ENCODE data around the gene SFRP5.

Gene SFRP5

GRCh38 chr10:97733256-97733655, 38.5 kb downstream of the SFRP5 start:
- no peak for DNase-seq

- DNase-seq = no peak
These were observed 39.8 kb downstream of the SFRP5 start for GRCh38 chr10:97732052-97732359.

- DNase-seq = peak; percentile 48
These were observed 40.3 kb downstream of the SFRP5 start for GRCh38 chr10:97731346-97732051.

- no peak for DNase-seq
These were observed 42.8 kb downstream of the SFRP5 start for GRCh38 chr10:97729014-97729413.

GRCh38 chr10:97726636-97727178, 45.1 kb downstream of the SFRP5 start:
- no peak for DNase-seq

- no peak for DNase-seq
These were observed 47.4 kb downstream of the SFRP5 start for GRCh38 chr10:97724341-97724941.

- DNase-seq = no peak
These were observed 48.8 kb downstream of the SFRP5 start for GRCh38 chr10:97723001-97723400.

- no peak for DNase-seq
These were observed 49.7 kb downstream of the SFRP5 start for GRCh38 chr10:97721871-97722780.

GRCh38 chr10:97719602-97720001, 52.2 kb downstream of the SFRP5 start:
- DNase-seq = no peak

GRCh38 chr10:97718659-97719142, 53.1 kb downstream of the SFRP5 start:
- no peak for DNase-seq

- no peak for DNase-seq
These were observed 53.6 kb downstream of the SFRP5 start for GRCh38 chr10:97718178-97718577.

- no peak for DNase-seq
These were observed 54.2 kb downstream of the SFRP5 start for GRCh38 chr10:97717627-97718026.
